ENCODE measurements around the gene LZTR1.

- TF ChIP-seq CHD2 (IDR thresholded peaks at IDR 0.05; ENCODE audit: low read length, partially characterized antibody), result no peak
- TF ChIP-seq, protein P1, sequence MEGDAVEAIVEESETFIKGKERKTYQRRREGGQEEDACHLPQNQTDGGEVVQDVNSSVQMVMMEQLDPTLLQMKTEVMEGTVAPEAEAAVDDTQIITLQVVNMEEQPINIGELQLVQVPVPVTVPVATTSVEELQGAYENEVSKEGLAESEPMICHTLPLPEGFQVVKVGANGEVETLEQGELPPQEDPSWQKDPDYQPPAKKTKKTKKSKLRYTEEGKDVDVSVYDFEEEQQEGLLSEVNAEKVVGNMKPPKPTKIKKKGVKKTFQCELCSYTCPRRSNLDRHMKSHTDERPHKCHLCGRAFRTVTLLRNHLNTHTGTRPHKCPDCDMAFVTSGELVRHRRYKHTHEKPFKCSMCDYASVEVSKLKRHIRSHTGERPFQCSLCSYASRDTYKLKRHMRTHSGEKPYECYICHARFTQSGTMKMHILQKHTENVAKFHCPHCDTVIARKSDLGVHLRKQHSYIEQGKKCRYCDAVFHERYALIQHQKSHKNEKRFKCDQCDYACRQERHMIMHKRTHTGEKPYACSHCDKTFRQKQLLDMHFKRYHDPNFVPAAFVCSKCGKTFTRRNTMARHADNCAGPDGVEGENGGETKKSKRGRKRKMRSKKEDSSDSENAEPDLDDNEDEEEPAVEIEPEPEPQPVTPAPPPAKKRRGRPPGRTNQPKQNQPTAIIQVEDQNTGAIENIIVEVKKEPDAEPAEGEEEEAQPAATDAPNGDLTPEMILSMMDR (IDR thresholded peaks at IDR 0.05), result no peak
- no peak for TF ChIP-seq POLR2A (IDR thresholded peaks at IDR 0.05; ENCODE audit: low read length)
- no peak for TF ChIP-seq REST (IDR thresholded peaks at IDR 0.05)
- no peak for TF ChIP-seq MYC (IDR thresholded peaks at IDR 0.05; ENCODE audit: borderline replicate concordance, low read length)
- TF ChIP-seq ZFP36 (IDR thresholded peaks at IDR 0.05; ENCODE audit: borderline replicate concordance, partially characterized antibody), result no peak
- no peak for TF ChIP-seq RCOR1 (IDR thresholded peaks at IDR 0.05; ENCODE audit: low read depth, low read length)
- TF ChIP-seq MAFK (IDR thresholded peaks at IDR 0.05; ENCODE audit: partially characterized antibody), result no peak
- no peak for TF ChIP-seq RAD21 (conservative IDR thresholded peaks at IDR 0.05 in 1 of 2, IDR thresholded peaks at IDR 0.05 in 1 of 2)
- TF ChIP-seq MAZ (IDR thresholded peaks at IDR 0.05; ENCODE audit: borderline replicate concordance, low read depth, low read length), result no peak
- TF ChIP-seq JUN (IDR thresholded peaks at IDR 0.05), result no peak
- TF ChIP-seq EP300 (IDR thresholded peaks at IDR 0.05), result no peak
- TF ChIP-seq CEBPB (IDR thresholded peaks at IDR 0.05), result no peak
- TF ChIP-seq BHLHE40 (IDR thresholded peaks at IDR 0.05; ENCODE audit: low read depth, low read length), result no peak
Observed at GRCh38 chr22:20949698-20950183, 32.4 kb upstream of the LZTR1 start.

Data from A549 (cell line).